ENCODE results near the gene FLT3LG.

The FLT3LG gene, protein sequence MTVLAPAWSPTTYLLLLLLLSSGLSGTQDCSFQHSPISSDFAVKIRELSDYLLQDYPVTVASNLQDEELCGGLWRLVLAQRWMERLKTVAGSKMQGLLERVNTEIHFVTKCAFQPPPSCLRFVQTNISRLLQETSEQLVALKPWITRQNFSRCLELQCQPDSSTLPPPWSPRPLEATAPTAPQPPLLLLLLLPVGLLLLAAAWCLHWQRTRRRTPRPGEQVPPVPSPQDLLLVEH

DNA sequence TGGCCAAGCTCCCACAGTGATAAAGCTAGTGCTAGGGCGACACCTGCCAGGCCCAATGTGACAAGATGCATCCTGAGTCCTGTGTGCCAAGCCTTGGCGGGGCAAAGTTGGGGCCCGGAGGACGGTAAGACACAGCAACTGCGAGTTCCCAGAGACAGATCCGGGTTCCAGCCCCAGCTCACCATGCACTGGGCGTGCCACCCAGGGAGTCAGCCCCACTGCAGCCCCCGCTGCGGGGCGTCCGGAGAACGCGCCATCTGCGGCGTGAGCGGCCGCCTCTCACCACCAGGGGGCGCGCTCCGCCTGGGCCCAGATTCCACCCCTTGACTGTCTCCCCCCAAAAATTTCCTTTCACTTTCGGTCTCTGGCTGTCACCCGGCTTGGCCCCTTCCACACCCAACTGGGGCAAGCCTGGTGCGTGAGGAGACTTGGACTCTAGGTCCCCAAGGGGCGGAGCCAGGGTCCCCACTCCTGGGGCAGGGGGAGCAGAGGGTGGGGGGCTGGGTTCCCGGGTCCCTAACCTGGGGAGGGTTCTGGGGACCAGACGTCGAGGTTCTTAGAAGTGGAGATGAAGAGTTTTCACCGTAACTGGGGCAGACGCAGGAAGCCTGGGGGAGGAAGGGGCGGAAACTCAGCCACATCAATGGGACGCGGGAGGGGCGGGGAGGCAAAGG is at the start of gene FLT3LG:
TSS of gene FLT3LG (plus strand) at position 348 of the 674 bp plus-strand sequence. CDS start 425 bp downstream, outside the sequence.
- DNase-seq (ENCODE audit: extremely low spot score, insufficient read length, low read depth): peak; percentile 89
- FAIRE-seq: peak; percentile 89

DNA sequence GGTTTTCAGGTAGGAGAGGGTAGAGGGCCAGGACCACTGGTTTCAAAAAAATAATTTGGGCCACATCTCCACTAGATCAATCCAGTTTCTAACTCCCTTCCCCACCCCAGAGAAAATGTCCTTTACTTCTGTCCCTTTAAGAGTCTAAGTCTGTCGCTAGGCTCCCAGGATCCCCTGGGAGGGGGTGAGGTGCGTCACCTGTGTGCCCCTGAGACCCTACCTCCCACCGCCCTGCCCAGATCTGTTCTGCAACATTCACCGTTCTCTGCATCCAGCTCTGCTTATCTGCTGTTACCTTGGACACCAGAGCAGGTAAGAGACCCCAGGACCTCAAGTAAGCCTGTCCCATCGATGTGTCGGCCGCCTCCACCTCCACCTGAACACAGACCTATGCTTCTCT is 48.8 kb upstream of the FLT3LG start, which contains the start of gene GFY:
TSS of gene GFY (plus strand) at position 211 of the 400 bp plus-strand sequence. CDS start 1,043 bp downstream, outside the sequence.
- no peak for FAIRE-seq
- DNase-seq (ENCODE audit: extremely low spot score, insufficient read length, low read depth): no peak

DNA sequence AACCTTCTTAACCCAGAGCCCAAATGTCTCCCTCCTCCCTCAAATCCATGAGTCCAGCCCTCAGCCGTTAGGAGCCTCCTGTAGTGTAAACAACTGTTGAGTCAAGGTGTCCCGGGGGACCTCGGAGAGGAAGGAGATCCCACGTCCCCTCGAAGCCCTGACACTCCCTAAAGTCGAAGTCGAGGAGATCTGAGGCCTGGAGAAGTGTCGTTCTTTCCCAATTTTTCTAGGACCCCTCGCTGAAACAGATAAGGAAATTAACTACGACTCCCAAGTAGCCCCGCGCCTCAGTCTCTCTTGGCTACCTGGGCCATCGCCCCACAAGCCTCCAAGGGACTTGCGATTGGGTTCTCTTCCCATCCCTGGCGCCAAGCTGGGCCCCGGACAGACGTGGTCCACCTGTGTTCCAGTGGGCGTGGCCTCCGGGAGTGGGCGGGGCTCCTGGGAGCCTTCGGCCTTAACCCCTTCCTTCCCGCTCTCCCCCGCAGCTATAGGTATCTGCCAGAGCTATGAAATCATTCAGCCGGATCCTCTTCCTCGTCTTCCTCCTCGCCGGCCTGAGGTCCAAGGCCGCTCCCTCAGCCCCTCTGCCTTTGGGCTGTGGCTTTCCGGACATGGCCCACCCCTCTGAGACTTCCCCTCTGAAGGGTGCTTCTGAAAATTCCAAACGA is 48.0 kb upstream of the FLT3LG start:
- DNase-seq (ENCODE audit: extremely low spot score, insufficient read length, low read depth) (no peak), FAIRE-seq (no peak)

DNA sequence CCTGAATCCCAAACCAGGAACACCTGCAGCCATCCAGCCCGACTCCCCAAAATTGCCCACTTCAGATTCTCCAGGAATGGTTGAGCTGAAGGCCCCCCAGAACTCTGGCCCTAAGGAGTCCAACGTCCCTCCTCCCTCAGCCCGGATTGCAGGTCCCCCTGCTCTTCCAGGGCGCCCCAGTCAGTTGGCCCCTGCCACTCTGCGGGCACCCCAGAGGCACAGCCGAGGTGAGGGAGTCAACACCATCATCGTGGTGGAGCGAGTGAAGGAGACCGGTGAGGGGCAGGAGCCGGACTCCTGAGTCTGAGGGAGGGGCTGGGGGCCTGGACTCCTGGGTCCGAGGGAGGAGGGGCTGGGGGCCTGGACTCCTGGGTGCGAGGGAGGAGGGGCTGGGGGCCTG is 46.7 kb upstream of the FLT3LG start:
- FAIRE-seq (no peak), DNase-seq (ENCODE audit: extremely low spot score, insufficient read length, low read depth) (no peak)

DNA sequence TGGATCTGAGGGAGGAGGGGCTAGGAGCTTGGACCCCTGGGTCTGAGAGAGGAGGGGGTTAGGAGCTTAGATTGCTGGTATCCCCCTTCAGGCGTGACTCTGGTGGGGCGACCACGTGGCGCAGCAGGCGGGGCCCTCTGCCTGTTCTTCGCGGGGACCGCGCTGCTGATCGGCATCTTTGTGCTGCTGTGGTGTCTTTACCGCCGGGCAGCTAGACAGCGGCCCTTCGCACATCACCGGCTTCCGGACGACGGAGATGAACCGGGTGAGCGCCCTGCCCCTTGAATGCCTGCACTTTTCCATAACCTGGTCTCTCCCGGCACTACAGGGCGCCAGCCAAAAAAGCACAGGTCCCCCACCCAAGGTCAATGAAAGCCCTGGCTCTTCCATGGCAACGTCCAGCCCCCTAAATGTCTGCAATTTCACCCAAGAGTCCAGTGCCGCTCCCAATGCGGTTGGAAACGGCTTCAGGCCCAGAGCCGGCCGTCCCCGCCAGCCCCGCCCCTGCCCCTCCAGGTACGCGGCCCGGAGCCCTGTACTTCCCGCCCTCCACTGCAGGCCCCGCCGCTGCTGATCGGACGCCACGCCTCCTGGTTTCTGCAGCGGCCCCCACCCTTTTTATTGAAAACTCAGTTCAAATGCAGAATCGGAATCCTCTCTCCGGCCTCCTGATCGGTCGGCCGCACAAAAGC is 46.0 kb upstream of the FLT3LG start:
- DNase-seq (ENCODE audit: extremely low spot score, insufficient read length, low read depth): no peak
- FAIRE-seq: no peak

DNA sequence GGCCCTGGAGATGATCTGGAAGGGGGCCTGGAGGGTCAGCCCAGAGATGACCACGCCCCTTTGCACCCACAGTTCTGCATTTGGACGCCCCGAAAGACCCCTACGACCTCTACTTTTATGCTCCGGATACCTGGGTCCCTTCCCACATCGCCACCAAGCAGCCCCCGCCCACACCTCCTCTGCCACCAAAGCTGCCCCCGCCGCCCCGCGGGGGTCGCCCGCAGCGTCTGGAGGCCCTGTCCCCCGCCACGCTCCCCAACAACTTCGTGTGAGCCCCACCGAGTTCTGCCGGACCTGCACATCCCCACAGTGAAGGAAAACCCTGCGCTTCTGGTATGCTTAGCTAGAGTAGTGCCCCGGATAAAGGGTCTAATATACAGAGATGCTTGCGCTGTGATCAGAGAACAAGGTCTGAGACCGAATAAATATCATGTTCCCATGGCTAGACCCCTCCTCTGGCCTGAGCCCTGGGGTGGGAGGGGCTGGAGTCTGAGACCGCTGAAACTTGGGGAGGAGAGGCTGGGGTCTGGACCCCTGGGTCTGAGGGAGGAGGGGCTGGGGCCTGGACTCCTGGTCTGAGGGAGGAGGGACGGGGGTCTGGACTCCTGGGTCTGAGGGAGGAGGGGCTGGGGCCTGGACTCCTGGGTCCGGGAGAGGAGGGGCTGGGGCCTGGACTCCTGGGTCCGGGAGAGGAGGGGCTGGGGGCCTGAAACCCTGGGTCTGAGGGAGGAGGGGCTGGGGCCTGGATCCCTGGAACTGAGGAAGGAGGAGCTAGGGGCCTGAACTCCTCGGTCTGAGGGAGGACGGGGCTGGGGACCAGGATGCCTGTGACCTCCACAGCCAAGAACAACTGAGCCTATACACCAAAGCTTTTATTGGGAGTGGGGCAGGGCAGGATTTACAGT is 45.2 kb upstream of the FLT3LG start:
- FAIRE-seq: no peak
- no peak for DNase-seq (ENCODE audit: extremely low spot score, insufficient read length, low read depth)

DNA sequence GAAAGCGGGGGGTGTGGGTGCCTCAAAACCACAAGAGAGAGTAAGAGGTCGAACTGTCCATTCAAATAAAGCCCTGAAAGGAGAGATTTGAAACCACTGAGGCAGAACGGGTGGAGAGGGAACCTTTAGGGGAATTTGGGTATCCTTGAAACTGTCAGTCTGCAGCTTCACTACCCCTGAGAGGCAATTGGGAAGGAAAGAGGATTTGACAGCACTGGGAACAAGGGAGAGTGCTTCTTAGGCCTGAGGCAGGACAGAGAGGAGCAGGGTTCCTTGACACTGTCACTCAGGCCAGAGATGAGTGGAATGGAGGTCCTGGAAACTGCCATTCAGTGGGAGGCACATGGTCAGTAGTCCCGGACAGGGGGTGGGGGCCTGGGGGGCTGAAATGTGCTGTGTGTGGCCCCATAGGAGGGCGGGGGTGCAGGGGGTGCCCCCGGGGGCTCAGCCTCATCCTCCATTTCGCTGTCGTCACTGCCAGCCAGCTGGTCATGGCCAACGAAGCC is 43.8 kb upstream of the FLT3LG start:
- no peak for DNase-seq (ENCODE audit: extremely low spot score, insufficient read length, low read depth)
- FAIRE-seq: no peak

DNA sequence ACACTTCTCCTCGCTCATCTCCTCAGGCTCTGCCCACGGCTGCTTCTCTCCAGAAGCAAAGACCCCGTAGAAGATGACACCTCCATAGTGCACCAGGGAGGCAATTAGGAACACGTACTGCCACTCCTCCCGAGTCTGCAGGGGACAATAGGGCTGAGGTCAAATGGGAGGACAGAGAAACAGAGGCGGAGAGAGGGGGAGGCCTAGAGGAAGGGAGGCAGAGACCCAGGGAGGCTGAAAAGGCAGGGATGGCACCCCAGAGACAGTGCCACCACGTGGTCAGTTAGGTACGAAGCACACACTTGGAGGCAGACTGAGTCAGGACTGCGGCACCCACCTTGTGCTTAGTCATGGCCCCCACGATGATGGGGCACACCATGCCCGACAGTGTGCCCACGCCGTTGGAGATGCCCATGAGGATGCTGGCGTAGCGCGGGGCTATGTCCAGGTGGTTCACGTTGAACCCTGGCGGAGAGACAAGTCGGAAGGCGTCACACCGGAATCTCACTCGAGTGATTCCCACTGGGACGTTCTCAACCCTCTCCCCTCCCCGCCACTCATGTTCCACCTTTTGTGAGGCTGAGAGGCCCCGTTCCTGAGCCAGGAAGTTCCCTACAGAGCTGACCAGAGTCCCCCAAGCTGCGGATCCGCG is 43.2 kb upstream of the FLT3LG start:
- no peak for DNase-seq (ENCODE audit: extremely low spot score, insufficient read length, low read depth)
- FAIRE-seq: no peak

DNA sequence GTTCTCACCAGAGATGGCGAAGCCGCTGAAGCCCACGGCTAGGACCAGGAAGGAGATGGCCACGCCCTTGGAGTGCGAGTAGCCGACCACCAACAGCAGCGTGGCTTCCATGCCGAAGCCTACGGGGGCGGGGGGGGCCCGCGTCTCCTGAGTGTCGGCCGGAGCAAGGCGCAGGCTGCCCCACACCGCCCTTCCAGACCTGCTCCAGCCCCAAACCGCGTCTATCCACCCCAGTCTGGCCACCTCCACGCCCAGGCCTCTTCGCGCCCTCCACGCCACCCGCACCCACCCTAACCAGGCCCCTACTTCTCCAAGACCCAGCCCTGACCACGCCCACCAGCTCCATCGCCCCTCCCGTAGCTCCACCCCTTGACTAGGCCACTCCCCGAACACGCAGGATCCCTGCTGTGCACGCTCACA is 42.7 kb upstream of the FLT3LG start:
- FAIRE-seq (no peak), DNase-seq (ENCODE audit: extremely low spot score, insufficient read length, low read depth) (no peak)

DNA sequence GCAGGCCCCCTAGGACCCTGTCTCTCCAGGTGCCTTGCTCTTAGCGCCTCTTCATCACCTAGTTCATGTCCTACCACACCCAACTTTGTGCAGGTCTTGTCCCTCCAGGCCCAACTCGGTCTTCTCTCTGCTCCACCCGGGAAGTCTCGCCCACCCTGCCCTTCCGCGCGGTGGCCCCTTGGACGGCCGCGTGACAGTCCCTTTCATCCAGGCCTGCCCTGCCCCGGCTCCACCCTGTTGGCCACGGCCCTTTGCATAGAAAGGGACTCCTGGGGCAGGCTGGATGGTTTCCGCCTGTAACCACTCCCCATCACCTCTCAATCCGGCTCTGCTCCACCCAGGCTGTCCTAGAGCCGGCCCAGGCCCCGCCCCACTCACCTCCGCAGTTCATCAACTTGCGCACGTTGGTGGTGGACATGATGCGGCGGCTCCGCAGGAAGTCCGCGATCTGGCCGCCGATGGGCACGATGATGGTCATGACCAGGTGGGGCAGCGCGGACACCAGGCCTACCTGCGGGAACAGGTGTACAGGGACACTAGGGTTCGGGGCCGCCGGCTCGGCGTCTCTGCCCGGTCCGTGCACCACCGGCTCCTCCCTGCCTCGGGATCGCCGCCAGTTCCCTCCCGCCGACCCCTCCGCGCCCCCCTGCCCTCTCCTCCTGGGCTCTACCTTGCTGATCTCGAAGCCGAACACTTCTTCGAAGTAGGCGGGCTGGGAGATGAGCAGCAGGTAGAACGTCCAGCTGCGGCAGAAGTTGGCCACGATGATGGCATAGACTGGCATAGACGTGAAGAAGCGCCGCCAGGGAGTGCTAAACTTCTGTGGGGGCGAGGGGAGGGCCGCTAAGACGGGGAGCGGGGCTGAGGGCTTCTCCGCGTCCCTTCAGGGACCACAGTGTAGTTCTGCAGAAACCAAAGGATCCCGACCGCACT is 41.6 kb upstream of the FLT3LG start:
- FAIRE-seq (no peak), DNase-seq (ENCODE audit: extremely low spot score, insufficient read length, low read depth) (no peak)

DNA sequence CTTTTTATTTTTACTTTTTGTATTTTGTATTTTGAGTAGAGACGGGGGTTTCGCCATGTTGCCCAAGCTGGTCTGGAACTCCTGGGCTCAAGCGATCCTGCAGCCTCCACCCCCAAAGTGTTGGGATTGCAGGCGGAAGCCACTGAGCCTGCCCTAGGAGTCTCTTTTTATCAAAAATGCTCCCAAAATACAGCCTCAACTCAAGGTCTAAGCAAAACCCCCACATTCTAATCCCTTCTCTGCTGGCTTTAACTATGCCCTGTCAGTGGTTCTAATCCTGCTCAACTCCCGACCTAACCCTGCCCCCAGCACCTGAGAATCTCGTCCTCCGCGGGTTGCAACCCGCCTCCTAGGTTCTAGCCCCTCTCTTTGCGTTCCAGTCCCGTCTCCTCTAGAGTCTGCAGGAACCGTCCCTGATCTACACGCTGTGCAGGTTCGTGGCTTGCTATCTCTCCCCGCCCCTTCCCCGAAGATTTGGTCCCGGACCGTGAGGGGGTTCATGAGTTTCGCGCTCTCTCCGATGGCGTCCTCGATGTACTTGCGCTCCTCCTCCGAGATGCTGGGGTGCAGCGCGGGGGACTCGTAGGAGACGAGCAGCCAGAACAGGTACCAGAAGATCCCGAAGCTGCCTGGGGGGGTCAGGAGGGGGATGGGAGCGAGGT is 40.6 kb upstream of the FLT3LG start:
- FAIRE-seq: no peak
- DNase-seq (ENCODE audit: extremely low spot score, insufficient read length, low read depth): no peak

DNA sequence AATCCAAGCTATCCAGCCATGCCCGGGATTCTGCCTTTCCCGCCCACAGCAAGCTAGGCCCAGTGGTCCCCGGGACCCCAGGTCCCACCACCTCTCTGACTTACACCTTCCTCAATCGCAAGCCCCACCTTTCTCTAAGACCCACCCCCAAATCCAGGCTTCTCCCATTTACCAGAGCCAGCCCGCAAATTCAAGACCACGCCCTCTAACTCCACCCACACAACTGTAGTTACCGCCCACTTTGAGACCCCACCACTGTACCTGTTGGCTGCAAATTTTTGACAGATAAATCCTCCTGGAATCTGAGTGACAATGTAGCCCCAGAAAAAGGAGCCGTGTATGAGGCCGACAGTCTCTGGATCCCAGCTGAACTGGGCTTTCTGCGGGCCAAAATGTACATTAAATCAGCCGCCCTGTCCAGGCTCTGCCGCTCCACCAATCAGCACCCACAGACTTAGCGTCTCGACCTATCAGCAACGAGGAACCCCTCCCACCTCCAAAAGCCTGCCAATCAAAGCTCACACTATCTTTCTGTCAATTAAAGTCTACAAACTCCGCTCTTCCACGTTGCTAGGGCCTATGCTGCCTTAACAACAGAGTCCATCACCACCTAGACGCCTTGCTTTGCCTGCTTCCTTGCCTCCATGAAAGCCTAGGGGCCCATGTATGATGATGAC is 39.0 kb upstream of the FLT3LG start:
- no peak for DNase-seq (ENCODE audit: extremely low spot score, insufficient read length, low read depth)
- no peak for FAIRE-seq

DNA sequence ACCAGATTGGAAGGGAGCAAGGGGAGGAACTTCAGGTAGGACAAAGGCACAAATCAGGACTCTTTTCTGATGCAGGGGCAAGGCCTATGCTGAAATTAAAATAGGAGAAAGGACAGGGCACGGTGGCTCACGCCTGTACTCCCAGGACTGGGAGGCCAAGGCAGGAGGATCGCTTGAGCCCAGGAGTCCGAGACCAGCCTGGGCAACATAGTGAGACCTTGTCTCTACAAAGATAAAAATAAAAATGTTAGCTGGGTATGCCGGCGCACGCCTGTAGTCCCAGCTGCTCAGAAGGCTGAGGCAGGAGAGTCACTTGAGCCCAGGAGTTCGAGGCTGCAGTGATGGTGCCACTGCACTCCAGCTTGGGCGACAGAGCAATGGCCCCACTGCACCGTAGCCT is 38.3 kb upstream of the FLT3LG start:
- FAIRE-seq: no peak

DNA sequence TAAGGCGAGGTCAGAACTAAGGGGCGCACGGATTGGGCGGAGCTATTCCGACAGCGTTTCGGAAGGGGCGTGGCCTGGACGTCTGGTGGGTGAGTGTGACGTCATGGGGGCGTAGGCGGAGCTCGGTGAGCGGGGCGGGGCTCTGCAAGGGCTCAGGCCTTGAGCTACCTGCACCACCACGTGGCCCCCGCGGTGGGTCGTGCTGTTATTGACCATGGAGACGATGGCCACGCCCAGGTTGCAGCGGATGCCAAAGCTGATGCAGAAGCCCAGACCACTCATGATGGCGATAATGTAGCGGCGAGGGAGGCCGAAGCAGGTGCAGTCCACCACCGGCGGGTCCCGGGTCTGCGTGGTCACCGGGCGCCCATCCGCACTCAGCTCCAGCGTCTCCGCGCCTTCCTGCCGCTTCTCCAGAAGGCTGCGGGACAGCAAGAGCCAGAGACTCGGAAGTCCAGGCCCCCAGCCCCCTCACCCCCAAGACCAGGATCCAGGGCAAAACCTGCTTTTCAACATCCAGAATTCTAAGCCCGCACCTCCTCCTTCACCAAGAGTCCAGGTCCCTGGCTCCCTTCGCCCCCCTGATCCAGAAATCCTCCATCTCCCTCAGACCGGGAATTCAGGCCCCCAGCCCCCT is 37.5 kb upstream of the FLT3LG start:
- FAIRE-seq (no peak), DNase-seq (ENCODE audit: extremely low spot score, insufficient read length, low read depth) (no peak)

More for the DNA sequence above, 38.3 kb upstream of the FLT3LG start:
- no peak for DNase-seq (ENCODE audit: extremely low spot score, insufficient read length, low read depth)

DNA sequence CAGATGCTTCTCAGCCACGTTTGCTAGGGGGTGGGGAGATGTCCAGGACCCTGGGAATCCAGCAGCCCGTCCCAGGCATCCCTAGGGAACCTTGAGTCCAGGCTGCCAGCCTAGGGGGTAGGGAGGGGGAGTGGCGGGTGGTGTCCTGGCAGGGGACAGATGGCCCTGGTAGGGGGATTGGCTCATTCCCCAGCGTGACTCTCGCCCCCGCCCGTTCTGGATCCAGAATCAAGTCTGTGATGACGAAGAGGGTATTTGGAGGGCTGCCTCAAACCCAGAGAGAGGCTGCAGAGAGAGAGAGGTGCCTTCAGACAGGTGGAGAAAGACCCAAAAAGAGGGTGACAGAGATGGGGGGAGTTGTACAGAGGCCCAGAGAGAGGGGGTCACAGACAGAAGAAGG is 36.8 kb upstream of the FLT3LG start:
- DNase-seq (ENCODE audit: extremely low spot score, insufficient read length, low read depth) (no peak), FAIRE-seq (no peak)

DNA sequence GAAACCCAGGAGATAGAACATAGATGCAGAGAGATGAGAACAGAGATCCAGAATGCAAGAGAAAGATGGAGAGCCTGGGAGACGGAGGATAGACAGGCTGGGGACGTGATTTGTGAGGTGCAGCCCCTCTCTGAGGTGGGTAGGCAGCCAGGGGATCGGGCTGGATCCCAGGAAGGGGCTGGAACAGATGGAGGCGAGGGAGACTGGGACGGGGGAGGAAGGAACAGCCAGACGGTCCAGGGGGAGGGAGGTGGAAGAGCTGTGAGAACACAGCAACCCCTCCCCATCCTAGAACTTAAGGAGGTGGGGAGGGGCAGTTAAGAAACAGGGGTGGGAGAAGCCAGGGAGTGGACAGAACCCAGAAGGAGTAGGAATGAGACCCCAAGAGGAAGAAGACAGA is 35.8 kb upstream of the FLT3LG start:
- FAIRE-seq (no peak), DNase-seq (ENCODE audit: extremely low spot score, insufficient read length, low read depth) (no peak)
